ENCODE data around the gene PDZRN3. TPM values are rescaled to one million over a fixed set of nuclear protein-coding genes. Genes with fewer than 3 reads are reported as not detected.

The PDZRN3 gene
- polyA plus RNA-seq, 2 of the 4 experiments (the other 2 are of a cell fraction): not detected

GRCh38 chr3:73332558-73332957 lies 292.2 kb downstream of the PDZRN3 start:
- no peak for FAIRE-seq
- CTCF ChIA-PET: no interaction called here

More at GRCh38 chr3:73332558-73332957, 292.2 kb downstream of the PDZRN3 start:
- TF ChIP-seq EHMT2 (IDR thresholded peaks at IDR 0.05; ENCODE audit: low read depth) (no peak), POLR2AphosphoS2 (conservative IDR thresholded peaks at IDR 0.05; ENCODE audit: low read length) (no peak), HDAC2 (IDR thresholded peaks at IDR 0.05) (no peak), GATA3 (IDR thresholded peaks at IDR 0.05; ENCODE audit: borderline replicate concordance) (no peak), PHF8 (IDR thresholded peaks at IDR 0.05; ENCODE audit: borderline replicate concordance, low read depth) (no peak), ZSCAN20 (CRISPR knock-in tag; IDR thresholded peaks at IDR 0.05) (no peak), HOXB13 (CRISPR knock-in tag; IDR thresholded peaks at IDR 0.05; ENCODE audit: low read depth) (no peak), KDM1A (IDR thresholded peaks at IDR 0.05; ENCODE audit: low read depth) (no peak), ELK1 (IDR thresholded peaks at IDR 0.05; ENCODE audit: low read depth, low read length) (no peak), RCOR1 (IDR thresholded peaks at IDR 0.05; ENCODE audit: low read depth, low read length) (no peak)
- TF ChIP-seq, protein P1, sequence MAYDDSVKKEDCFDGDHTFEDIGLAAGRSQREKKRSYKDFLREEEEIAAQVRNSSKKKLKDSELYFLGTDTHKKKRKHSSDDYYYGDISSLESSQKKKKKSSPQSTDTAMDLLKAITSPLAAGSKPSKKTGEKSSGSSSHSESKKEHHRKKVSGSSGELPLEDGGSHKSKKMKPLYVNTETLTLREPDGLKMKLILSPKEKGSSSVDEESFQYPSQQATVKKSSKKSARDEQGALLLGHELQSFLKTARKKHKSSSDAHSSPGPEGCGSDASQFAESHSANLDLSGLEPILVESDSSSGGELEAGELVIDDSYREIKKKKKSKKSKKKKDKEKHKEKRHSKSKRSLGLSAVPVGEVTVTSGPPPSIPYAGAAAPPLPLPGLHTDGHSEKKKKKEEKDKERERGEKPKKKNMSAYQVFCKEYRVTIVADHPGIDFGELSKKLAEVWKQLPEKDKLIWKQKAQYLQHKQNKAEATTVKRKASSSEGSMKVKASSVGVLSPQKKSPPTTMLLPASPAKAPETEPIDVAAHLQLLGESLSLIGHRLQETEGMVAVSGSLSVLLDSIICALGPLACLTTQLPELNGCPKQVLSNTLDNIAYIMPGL (CRISPR knock-in tag; IDR thresholded peaks at IDR 0.05; ENCODE audit: borderline replicate concordance): no peak
- TF ChIP-seq, protein P2, sequence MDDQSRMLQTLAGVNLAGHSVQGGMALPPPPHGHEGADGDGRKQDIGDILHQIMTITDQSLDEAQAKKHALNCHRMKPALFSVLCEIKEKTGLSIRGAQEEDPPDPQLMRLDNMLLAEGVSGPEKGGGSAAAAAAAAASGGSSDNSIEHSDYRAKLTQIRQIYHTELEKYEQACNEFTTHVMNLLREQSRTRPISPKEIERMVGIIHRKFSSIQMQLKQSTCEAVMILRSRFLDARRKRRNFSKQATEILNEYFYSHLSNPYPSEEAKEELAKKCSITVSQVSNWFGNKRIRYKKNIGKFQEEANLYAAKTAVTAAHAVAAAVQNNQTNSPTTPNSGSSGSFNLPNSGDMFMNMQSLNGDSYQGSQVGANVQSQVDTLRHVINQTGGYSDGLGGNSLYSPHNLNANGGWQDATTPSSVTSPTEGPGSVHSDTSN (IDR thresholded peaks at IDR 0.05): no peak
- TF ChIP-seq, protein P3, sequence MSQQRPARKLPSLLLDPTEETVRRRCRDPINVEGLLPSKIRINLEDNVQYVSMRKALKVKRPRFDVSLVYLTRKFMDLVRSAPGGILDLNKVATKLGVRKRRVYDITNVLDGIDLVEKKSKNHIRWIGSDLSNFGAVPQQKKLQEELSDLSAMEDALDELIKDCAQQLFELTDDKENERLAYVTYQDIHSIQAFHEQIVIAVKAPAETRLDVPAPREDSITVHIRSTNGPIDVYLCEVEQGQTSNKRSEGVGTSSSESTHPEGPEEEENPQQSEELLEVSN (IDR thresholded peaks at IDR 0.05; ENCODE audit: borderline replicate concordance, low read depth): no peak
- Histone ChIP-seq H3K4me1 (no peaks in the 10 kb centered on the region), H3K27ac (no peak overlapping the region), H3K4me2 (no peak overlapping the region), H3K4me3 (no peak overlapping the region), H3K9me3 (no peaks in the 10 kb centered on the region)
- 41% methylated on average over 3 of the region's 3 CpGs for WGBS (ENCODE audit: missing lambda C conversion rate)
- DNase-seq (ENCODE audit: low read depth in 1 of 2, low spot score in 1 of 2) (no peak), ATAC-seq (no peak)
- POLR2A ChIA-PET: no interaction called here

Small RNA genes lying within 50 kb of the gene (small RNA-seq; reads per million reads assigned to genes)
- gene RNU7-119P: 0 reads per million in 6 experiments
